ENCODE results near the gene DNAJC22.

DNA sequence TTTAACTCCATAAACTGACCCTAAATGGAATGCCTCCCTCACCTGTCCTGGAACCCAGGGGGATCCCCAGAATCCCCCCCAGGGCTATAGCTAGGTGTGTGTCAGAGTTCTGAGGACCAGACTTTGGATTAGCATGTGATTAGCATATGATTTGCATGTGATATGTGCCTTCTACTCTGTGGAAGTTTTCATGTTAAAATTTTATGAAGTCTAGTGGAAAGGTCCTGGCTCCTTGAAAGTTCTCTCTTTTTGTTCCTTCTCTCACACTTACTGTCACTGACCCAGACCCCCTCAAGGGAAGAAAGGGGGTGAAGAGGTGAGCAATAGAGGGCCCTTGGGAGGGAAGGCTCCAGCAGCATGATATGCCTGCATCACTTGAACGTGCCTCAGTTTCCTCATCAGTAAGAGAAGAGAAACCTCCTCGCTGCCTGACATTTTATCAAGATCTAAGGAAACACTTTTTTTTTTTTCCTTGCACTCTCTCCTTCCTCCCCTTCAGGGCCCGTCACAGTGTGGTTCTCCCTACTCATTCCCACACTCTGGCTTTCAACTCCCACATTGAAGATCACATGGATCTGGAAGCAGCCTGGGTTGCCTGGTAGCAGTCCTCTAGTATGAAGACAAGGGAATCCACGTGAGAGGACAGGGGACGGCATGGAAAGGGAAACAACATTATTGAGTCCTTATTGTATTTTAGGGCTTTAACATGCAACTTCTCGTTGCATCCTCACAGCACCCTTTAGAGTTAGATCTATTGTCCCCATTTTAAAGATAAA lies 6.4 kb upstream of the DNAJC22 start:
- TF ChIP-seq, protein P1, sequence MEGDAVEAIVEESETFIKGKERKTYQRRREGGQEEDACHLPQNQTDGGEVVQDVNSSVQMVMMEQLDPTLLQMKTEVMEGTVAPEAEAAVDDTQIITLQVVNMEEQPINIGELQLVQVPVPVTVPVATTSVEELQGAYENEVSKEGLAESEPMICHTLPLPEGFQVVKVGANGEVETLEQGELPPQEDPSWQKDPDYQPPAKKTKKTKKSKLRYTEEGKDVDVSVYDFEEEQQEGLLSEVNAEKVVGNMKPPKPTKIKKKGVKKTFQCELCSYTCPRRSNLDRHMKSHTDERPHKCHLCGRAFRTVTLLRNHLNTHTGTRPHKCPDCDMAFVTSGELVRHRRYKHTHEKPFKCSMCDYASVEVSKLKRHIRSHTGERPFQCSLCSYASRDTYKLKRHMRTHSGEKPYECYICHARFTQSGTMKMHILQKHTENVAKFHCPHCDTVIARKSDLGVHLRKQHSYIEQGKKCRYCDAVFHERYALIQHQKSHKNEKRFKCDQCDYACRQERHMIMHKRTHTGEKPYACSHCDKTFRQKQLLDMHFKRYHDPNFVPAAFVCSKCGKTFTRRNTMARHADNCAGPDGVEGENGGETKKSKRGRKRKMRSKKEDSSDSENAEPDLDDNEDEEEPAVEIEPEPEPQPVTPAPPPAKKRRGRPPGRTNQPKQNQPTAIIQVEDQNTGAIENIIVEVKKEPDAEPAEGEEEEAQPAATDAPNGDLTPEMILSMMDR (IDR thresholded peaks at IDR 0.05) = no peak
- TF ChIP-seq EP300 (IDR thresholded peaks at IDR 0.05) = no peak
